Mesothelial cell of epicardium (in vitro differentiated cells): ENCODE results near the gene ISG20L2. TPM values are rescaled to one million over a fixed set of nuclear protein-coding genes. Genes with fewer than 3 reads are reported as not detected.

ENCODE experiments used
- DNase-seq, 2 experiments: peaks; one replicate each; pipeline ENCODE4 v3.0.0; 2021; ENCODE audit warnings: low spot score in 2 of 2; ENCODE audit not compliant: unreplicated experiment in 2 of 2
- H3K27ac Mint-ChIP-seq: 2 replicates; pipeline ENCODE4 v1.8.0; 2021; ENCODE audit warnings: mixed read lengths
- H3K27me3 Mint-ChIP-seq: 2 replicates; pipeline ENCODE4 v1.8.0; 2021; ENCODE audit warnings: low read depth, mixed read lengths
- H3K36me3 Mint-ChIP-seq: 2 replicates; pipeline ENCODE4 v1.8.0; 2021; ENCODE audit warnings: mixed read lengths
- H3K4me1 Mint-ChIP-seq: 2 replicates; pipeline ENCODE4 v1.8.0; 2021; ENCODE audit warnings: mixed read lengths
- H3K4me3 Mint-ChIP-seq: 2 replicates; pipeline ENCODE4 v1.8.0; 2021; ENCODE audit warnings: mild to moderate bottlenecking, moderate library complexity, mixed read lengths
- H3K9me3 Mint-ChIP-seq: 2 replicates; pipeline ENCODE4 v1.8.0; 2021; ENCODE audit warnings: mixed read lengths
- CTCF ChIP-seq: fragments of 200-600 bp; sonication (generic); IDR thresholded peaks from one replicate; pipeline ENCODE4 v1.5.0; 2021; ENCODE audit warnings: antibody characterized with exemption; ENCODE audit not compliant: unreplicated experiment
- total RNA-seq: library from RNA; stranded (reverse); gene quantifications from 3 replicates; pipeline ENCODE4 v1.2.1, GENCODE V29; 2021

ISG20L2 gene
- total RNA-seq, 1 donor from 2014 or later = 39.3 TPM

- DNase-seq = no peak
- Mint-ChIP-seq H3K4me1 (peaks cover 38% of the 10 kb centered on the region), H3K9me3 (no peaks in the 10 kb centered on the region), H3K36me3 (peaks cover 16% of the 10 kb centered on the region), H3K4me3 (peak within 1 kb of the TSS; percentile 75), H3K27me3 (peaks cover 26% of the 10 kb centered on the region), H3K27ac (peak within 1 kb of the TSS; percentile 79)
- no peak for TF ChIP-seq CTCF
These were observed 51.5 kb downstream of the ISG20L2 start, which contains the start of gene NES for GRCh38 chr1:156676820-156677615. TSS of gene NES (minus strand) at chr1:156677407. CDS start at chr1:156677264, 143 bp downstream.

GRCh38 chr1:156676114-156676819, 52.3 kb downstream of the ISG20L2 start:
- peaks cover 40% of the 10 kb centered on the region for H3K4me1 Mint-ChIP-seq
- peaks cover 25% of the 10 kb centered on the region for H3K27me3 Mint-ChIP-seq
- no peak for TF ChIP-seq CTCF
- H3K4me3 Mint-ChIP-seq = peak overlapping the region; percentile 67
- peaks cover 22% of the 10 kb centered on the region for H3K36me3 Mint-ChIP-seq
- no peak overlapping the region for H3K27ac Mint-ChIP-seq
- H3K9me3 Mint-ChIP-seq = no peaks in the 10 kb centered on the region
- DNase-seq = no peak

DNA sequence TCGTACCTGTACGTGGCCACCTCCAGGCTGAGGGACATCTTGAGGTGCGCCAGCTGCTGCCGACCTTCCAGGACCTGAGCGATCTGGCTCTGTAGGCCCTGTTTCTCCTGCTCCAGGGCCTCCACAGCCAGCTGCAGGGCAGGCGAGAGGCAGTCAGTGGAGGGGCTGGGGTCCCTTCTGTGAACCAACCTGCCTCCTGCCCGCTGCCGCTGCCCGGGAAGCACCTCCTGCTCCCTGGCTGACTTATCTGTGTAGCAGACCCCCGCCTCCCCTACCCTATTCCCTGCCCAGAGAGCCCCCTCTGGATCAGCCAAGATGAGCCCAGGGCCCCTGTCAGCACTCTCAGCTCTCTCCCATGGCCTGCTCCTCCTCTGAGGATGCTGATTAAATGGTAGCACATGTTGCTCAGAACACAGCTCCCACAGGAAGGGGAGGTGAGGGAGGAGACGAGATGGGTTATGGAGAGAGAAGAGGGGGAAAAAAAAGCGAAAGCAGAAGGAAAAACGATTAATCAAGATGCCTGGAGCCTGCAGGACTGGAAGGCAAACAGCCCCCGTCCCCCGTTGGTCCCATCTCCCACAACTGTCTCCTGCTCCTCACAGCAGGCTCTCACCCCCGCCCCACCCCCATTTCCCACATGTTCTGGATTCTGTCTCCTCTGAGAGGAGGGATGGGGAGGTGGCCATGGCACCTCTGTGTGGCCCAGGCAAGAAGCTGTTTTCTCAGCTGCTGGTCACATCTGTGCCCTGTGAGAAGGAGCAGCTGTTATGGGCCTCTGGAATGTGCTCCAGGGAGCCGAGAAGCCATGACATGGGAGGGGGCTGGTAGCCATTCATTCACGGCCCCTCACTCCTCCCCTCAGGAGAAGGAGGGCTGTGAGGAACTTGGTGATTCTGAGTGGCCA, 53.1 kb downstream of the ISG20L2 start:
- H3K36me3 Mint-ChIP-seq = peaks cover 25% of the 10 kb centered on the region
- peak overlapping the region; percentile 67 for H3K4me3 Mint-ChIP-seq
- peaks cover 43% of the 10 kb centered on the region for H3K4me1 Mint-ChIP-seq
- H3K9me3 Mint-ChIP-seq = no peaks in the 10 kb centered on the region
- H3K27me3 Mint-ChIP-seq = peaks cover 24% of the 10 kb centered on the region
- H3K27ac Mint-ChIP-seq = peak overlapping the region; percentile 56
- no peak for TF ChIP-seq CTCF
- no peak for DNase-seq

GRCh38 chr1:156673387-156674121, 55.0 kb downstream of the ISG20L2 start:
- peaks cover 57% of the 10 kb centered on the region for H3K4me1 Mint-ChIP-seq
- no peak for TF ChIP-seq CTCF
- no peak overlapping the region for H3K4me3 Mint-ChIP-seq
- H3K9me3 Mint-ChIP-seq = no peaks in the 10 kb centered on the region
- peaks cover 12% of the 10 kb centered on the region for H3K27me3 Mint-ChIP-seq
- DNase-seq = no peak
- H3K27ac Mint-ChIP-seq = no peak overlapping the region
- peaks cover 25% of the 10 kb centered on the region for H3K36me3 Mint-ChIP-seq

Other genes starting within 250 kb of the ISG20L2 start
- 37.4 to 40.9 TPM (median 37.8 TPM) in 3 replicates for gene MEF2D, start 228.0 kb downstream of the ISG20L2 start, total RNA-seq
- 13.9 to 17.6 TPM (median 15.3 TPM) in 3 replicates for gene IQGAP3, start 156.2 kb downstream of the ISG20L2 start, total RNA-seq
- gene TTC24, start 149.0 kb downstream of the ISG20L2 start, total RNA-seq = not detected in 3 replicates
- 99.1 to 105 TPM (median 104 TPM) in 3 replicates for gene NAXE, start 137.0 kb downstream of the ISG20L2 start, total RNA-seq
- 22.7 to 24.0 TPM (median 23.6 TPM) in 3 replicates for gene GPATCH4, start 127.3 kb downstream of the ISG20L2 start, total RNA-seq
- 0.76 to 1.2 TPM (median 1.2 TPM) in 3 replicates for gene HAPLN2, start 109.4 kb downstream of the ISG20L2 start, total RNA-seq
- 0.54 to 0.85 TPM (median 0.78 TPM) in 3 replicates for gene BCAN, start 86.6 kb downstream of the ISG20L2 start, total RNA-seq
- gene NES, start 51.4 kb downstream of the ISG20L2 start, total RNA-seq = 53.8 to 56.9 TPM (median 56.8 TPM) in 3 replicates
- 676 to 704 TPM (median 686 TPM) in 3 replicates for gene CRABP2, start 23.2 kb downstream of the ISG20L2 start, total RNA-seq
- gene METTL25B, start 297 bp downstream of the ISG20L2 start, total RNA-seq = 36.9 to 39.2 TPM (median 39.0 TPM) in 3 replicates
- 35.5 to 40.5 TPM (median 38.4 TPM) in 3 replicates for gene MRPL24, start 12.3 kb upstream of the ISG20L2 start, total RNA-seq
- 176 to 183 TPM (median 182 TPM) in 3 replicates for gene HDGF, start 22.9 kb upstream of the ISG20L2 start, total RNA-seq
- 78.4 to 93.9 TPM (median 93.7 TPM) in 3 replicates for gene PRCC, start 38.8 kb upstream of the ISG20L2 start, total RNA-seq
- gene SH2D2A, start 88.1 kb upstream of the ISG20L2 start, total RNA-seq = 0.58 to 2.1 TPM (median 0.89 TPM) in 3 replicates
- gene INSRR, start 130.4 kb upstream of the ISG20L2 start, total RNA-seq = 0.45 to 0.66 TPM (median 0.51 TPM) in 3 replicates
- gene NTRK1, start 132.1 kb upstream of the ISG20L2 start, total RNA-seq = 1.2 to 1.3 TPM (median 1.3 TPM) in 3 replicates
- gene PEAR1, start 165.0 kb upstream of the ISG20L2 start, total RNA-seq = 13.8 to 16.1 TPM (median 15.7 TPM) in 3 replicates
- gene LRRC71, start 191.9 kb upstream of the ISG20L2 start, total RNA-seq = 0.11 to 0.34 TPM (median 0.13 TPM) in 3 replicates